ENCODE results near the gene KLHL36.

- no peak for TF ChIP-seq CTCF (IDR thresholded peaks at IDR 0.05)
- no peak for TF ChIP-seq REST (IDR thresholded peaks at IDR 0.05; ENCODE audit: insufficient read depth in 1 of 2, low read depth in 2 of 2, low read length in 1 of 2)
- TF ChIP-seq POLR2AphosphoS5 (IDR thresholded peaks at IDR 0.05; ENCODE audit: low read depth, low read length) = no peak
These were observed 34.2 kb upstream of the KLHL36 start for GRCh38 chr16:84614073-84614459.
